ENCODE data around the gene ERC1.
"Not testable (repeated sequence)": the region's sequence is repeated elsewhere in the genome, so short reads cannot be mapped to it uniquely, and the experiment has no call there.

ERC1 gene

DNA sequence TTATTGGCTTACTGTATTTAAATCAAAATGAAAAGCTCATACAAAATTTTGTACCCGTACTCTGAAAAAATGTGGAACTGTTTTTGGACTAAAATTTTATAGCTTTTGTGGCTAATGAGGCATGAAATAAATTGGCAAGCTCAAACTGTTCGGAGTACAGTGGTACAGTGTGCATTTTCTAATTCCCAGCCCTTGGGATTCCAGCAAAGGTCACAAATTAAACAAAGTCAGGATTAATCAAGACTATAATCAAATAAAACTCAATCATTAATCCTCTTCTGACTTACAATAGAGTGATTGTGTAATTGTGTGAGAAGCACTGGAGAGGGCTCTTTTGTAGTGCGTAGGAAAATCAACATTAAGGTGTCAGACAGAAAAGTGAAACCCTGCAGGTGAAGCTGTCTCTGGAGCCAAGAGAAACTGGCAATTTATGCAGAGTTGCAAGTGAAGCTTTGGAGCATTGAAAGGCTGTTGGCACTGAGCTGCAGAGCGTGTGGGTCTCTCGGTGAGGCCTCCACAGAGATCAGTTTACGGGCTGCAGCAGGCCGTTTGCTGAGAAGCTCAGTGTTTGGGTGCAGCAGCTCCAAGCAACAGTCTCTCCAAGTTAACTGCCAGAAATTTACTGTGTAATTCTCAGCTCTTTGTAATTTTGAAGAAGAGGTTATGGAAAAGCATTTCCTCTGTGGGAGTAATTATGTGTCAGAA is 327.5 kb downstream of the ERC1 start:
- no peak for DNase-seq (ENCODE audit: low read depth in 2 of 2)

DNA sequence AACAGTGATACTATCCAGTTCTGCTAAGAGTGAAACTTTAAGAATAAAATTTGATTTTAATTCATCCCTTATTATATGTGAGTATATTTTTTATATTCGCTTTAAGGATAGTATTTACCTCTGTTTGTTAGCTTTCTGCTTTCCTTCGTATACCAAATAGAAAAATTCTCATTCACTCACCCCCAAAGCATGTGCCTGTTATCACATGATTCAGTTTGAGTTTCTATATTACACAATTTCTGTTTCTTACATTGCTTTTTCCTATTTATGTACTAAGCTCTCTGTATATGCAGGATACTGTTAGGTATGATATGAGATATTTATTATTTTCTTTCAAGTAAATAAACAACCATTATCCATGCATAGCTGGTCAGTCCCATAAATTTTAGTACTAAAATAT is 328.2 kb downstream of the ERC1 start:
- DNase-seq (ENCODE audit: low read depth in 2 of 2) = no peak

DNA sequence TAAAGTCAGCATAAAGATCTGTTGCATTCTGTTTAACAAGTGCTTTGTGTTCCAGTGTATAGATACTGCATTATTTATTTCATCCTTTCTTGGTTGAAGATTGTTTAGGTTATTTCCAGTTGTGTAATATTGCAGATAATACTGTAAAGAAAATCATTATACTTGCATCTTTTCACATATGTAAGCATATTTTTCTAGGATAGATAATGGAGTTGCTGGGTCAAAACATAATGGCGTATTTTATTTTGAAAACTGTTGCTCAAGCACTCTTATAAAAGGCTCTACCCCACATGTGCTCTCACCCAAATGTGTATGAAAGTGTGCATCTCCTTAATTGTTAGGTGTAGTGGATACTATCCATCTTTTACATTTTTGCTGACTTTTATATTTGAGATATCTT is 329.0 kb downstream of the ERC1 start:
- DNase-seq (ENCODE audit: low read depth in 2 of 2) = no peak

DNA sequence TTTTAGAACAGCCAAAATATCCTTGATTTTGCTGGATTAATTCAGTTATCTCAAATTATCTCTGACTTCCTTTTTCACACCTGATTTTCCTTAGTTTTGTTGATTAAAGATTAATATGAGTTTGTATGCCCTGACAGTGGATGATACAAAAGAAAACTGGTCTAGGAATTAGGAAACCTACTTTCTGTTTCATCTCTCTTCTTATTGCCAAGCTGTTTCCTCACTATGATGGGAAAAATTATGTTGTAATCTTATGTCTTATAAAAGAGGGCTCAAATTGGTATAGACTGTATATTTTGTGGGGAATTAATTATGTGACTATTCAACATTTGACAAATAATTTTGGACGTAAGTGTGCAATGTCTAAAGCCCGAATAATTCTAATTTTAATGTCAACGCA is 331.8 kb downstream of the ERC1 start:
- no peak for DNase-seq (ENCODE audit: low read depth in 2 of 2)

DNA sequence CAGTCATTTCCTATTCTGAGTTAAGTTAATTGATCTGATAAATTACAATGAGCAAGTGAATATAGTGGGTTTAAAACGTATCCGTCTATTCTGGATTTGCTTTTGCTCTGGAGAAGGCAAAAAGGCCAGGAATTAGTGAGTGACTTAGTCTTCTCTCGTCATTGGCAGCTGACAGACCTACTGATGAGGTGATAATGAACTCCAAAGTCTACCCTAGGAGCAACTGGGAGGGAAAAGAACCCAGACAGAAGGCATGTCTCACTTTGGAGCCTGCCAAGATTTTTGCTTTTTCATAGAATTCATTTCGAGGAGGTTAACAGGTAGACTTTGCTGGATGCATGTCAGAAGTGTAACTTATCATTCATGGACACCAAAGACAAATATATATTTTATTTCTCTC is 333.1 kb downstream of the ERC1 start:
- DNase-seq (ENCODE audit: low read depth in 2 of 2) = no peak

DNA sequence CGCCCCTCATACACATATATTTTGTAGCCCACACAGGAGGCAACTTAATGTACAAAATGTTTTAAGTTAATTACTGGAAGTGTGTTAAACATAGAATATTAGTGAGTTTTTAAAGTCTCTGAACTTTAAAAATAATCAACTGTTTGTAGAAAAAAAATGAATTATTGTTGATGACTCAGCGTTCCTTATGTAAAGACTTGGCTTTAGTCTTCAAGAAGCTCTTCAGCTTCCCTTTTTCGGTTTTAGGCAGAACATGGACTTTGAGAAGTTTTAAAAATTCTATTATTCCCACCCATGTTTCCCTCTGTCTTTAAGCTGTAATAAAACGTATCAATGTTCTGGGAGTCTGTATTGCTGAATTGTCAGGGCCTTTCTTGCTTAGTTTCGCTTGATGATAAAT is 333.9 kb downstream of the ERC1 start:
- no peak for DNase-seq (ENCODE audit: low read depth in 2 of 2)

GRCh38 chr12:1325666-1326065 is 334.6 kb downstream of the ERC1 start:
- no peak for DNase-seq (ENCODE audit: low read depth in 2 of 2)

GRCh38 chr12:1326258-1326657 is 335.2 kb downstream of the ERC1 start:
- no peak for DNase-seq (ENCODE audit: low read depth in 2 of 2)

GRCh38 chr12:1328391-1328790 is 337.4 kb downstream of the ERC1 start:
- no peak for DNase-seq (ENCODE audit: low read depth in 2 of 2)

DNA sequence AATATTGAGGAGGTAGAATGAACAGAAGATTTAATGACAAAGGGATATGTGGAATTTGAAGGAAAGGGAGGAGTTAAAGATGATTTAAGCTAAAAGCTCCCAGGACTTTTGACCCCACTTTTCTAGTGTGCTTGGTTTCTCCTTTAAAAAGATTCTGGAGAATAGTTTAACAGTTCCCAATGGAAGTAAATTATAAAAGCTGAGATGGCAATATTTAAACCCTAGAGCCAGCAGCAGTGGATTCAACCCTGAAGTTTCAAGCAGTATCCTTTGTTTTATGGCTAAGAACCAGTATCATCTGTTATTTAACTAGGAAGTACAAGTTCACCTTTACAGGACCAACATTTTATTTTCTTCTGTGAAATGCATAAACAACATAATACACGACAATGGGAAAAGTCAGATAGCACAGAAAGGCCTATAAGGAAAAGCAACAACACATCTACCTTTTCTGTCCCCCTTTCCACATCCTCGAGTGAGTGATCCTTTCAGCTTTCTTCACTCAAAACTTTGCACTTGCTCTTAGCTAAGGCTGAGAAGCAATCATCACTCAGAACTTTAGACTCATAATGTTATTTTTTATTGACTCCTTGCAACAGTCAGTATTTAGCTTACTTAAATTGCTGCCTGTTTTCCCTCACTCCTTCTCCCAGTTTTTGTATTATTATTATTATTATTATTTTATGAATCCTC is 338.9 kb downstream of the ERC1 start:
- no peak for DNase-seq (ENCODE audit: low read depth in 2 of 2)

DNA sequence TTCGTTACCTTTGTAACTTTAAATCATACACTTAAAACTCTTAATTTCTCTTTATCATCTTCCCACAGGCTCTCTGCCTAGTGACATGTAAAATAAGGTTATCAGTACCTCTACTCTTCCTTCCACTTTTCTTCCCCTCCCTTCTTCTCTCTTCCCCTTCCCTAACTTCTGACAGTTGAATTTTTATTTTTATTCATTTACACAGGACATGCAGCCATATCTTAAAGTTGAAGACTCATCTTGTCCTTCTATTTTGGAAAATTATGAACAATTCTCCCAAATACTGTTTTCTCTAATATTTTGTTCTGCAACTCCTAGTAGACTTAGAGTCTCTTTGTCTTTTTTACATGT is 339.4 kb downstream of the ERC1 start:
- no peak for DNase-seq (ENCODE audit: low read depth in 2 of 2)

DNA sequence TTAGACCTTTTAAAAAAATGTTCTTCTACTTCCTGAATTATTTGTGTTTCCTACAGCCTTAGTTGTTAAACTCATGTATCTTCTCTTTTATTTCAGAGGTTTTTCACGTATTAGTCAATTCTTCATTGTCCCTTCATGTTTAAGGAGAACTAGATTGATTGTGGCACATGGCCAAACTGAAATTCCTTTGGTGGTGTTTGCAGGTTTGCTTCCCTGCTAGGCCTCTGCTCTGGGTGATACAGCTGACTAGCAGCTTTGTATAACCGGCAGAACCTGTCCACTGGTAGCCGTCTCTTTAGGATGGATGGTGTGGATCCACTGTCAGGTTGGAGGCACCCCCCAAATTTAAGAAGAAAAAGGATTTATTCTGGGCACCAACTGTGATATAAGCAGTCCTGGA is 341.3 kb downstream of the ERC1 start:
- no peak for DNase-seq (ENCODE audit: low read depth in 2 of 2)

GRCh38 chr12:1338483-1339177 is 347.6 kb downstream of the ERC1 start:
- no peak for DNase-seq (ENCODE audit: low read depth in 2 of 2)

GRCh38 chr12:1339178-1339541 is 348.1 kb downstream of the ERC1 start:
- not testable (repeated sequence) for DNase-seq (ENCODE audit: low read depth in 2 of 2)

DNA sequence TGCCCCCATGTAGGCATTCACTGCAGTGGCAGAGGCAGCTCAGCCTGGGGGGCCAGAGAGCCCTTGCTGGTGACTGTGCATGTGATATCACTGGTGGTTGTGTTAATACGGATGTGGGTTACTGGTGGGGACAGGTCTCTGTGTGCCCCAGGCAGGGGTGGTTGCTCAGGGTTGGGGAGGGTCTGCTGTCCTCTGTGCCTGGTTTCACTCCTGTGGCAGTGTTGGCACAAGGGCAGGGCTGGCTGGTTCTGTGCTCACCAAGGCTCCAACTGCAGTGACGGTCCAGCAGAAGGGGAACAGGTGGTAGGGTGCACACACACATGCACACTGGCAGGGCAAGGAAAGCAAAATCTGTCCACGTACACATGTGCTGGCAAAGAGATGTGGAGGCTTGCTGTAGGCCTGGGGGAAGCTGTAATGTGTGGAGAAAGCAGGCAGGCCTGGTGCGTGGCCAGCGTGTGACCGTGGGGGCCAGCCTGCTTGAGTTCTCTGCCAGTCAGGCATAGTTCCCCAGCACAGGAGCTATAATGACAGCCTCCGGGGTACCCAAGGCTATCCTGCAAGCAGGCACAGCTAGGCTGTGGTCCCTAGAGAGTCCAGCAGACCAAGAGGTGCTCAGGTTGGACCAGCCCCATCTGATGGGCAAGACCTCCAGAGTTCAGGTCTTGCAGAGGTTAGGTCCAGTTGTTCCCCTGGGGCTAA is 348.7 kb downstream of the ERC1 start:
- DNase-seq (ENCODE audit: low read depth in 2 of 2) = no peak

DNA sequence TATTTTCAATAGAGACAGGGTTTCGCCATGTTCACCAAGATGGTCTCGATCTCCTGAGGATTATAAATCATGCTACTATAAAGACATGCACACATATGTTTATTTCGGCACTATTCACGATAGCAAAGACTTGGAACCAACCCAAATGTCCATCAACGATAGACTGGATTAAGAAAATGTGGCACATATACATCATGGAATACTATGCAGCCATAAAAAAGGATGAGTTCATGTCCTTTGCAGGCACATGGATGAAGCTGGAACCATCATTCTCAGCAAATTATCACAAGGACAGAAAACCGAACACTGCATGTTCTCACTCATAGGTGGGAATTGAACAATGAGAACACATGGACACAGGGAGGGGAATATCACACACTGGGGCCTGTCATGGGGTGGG is 350.2 kb downstream of the ERC1 start:
- not testable (repeated sequence) for DNase-seq (ENCODE audit: low read depth in 2 of 2)

- DNase-seq (ENCODE audit: low read depth in 2 of 2) = no peak
Measured at GRCh38 chr12:1343422-1343821, 352.4 kb downstream of the ERC1 start.

GRCh38 chr12:1344245-1344644 is 353.2 kb downstream of the ERC1 start:
- DNase-seq (ENCODE audit: low read depth in 2 of 2) = no peak

GRCh38 chr12:1346126-1346525 is 355.1 kb downstream of the ERC1 start:
- no peak for DNase-seq (ENCODE audit: low read depth in 2 of 2)

GRCh38 chr12:1347294-1347693 is 356.3 kb downstream of the ERC1 start:
- DNase-seq (ENCODE audit: low read depth in 2 of 2) = no peak

DNA sequence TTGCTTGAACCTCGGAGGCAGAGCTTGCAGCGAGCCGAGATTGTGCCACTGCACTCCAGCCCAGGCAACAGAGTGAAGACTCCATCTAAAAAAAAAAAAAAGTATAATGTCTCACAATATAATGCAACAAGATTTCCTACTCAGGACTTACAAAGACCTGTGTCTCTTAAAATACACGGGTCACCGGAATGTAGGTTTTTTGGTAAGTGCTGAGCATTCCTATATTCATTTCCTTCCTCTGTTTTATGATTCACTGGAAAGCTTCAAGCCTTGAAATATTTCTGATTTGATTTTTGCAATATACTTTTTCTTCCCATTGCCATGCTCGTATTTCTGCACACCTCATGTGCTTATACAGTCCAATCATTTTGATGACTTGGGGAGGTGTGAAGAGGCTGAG is 357.6 kb downstream of the ERC1 start:
- no peak for DNase-seq (ENCODE audit: low read depth in 2 of 2)

DNA sequence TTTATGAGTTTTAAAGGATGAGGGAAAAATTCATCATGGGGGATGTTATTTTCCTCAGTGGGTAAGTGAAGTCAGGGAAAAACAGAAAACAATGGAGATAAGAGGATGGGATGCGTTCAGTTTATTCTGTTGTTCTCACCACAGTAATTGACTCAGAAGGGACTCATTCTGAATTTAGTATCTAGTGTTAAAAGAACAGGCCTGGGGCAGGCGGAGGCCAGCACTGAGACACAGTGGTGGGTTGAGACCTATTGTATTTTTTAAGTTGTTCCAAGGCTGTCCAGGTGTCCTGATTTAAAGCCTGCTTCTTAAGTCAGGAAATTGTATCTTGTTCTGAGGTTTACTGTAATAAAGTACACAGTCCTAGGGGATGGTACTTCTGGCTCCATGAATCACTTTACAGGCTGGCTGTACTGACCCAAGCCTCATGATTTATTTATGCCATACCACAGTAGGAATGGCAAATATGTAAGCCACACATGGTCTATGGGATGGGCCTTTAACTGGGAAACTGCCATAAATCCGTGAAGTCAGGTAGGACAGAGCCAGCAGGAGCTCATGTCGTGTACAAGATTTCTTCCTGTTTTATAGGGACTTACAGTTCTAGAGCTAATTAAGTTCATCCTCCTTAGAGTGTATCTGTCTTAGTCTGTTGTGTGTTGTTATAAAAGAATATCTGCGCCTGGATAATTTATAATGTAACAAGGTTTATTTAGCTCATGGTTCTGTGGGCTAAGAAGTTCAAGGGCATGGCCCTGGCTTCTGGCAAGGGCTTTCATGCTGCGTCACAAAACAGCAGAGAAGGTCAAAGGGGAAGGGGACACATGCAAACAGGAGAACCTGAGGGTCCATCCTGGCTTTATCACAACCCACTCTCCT is 359.3 kb downstream of the ERC1 start:
- no peak for DNase-seq (ENCODE audit: low read depth in 2 of 2)
